ENCODE measurements around the gene NTM.

Gene NTM

GRCh38 chr11:131756479-131757110 lies 386.2 kb downstream of the NTM start:
- no peak for DNase-seq

- DNase-seq = no peak
Observed at GRCh38 chr11:131758726-131759125, 388.3 kb downstream of the NTM start.

- no peak for DNase-seq
Observed at GRCh38 chr11:131759140-131759539, 388.7 kb downstream of the NTM start.

GRCh38 chr11:131760091-131761061 lies 390.0 kb downstream of the NTM start:
- DNase-seq = no peak

- no peak for DNase-seq
Observed at GRCh38 chr11:131762346-131763110, 392.1 kb downstream of the NTM start.

- no peak for DNase-seq
Observed at GRCh38 chr11:131763193-131763890, 392.9 kb downstream of the NTM start.

- no peak for DNase-seq
Observed at GRCh38 chr11:131764126-131764525, 393.7 kb downstream of the NTM start.

GRCh38 chr11:131764649-131765048 lies 394.2 kb downstream of the NTM start:
- DNase-seq = no peak

GRCh38 chr11:131766637-131767036 lies 396.2 kb downstream of the NTM start:
- no peak for DNase-seq

- no peak for DNase-seq
Observed at GRCh38 chr11:131767421-131767820, 397.0 kb downstream of the NTM start.

GRCh38 chr11:131770801-131771200 lies 400.4 kb downstream of the NTM start:
- DNase-seq = no peak

- no peak for DNase-seq
Observed at GRCh38 chr11:131771471-131771870, 401.1 kb downstream of the NTM start.

GRCh38 chr11:131773626-131774025 lies 403.2 kb downstream of the NTM start:
- no peak for DNase-seq

GRCh38 chr11:131776211-131776610 lies 405.8 kb downstream of the NTM start:
- no peak for DNase-seq

GRCh38 chr11:131785801-131786200 lies 415.4 kb downstream of the NTM start:
- DNase-seq = no peak

- DNase-seq = no peak
Observed at GRCh38 chr11:131787119-131787518, 416.7 kb downstream of the NTM start.

- no peak for DNase-seq
Observed at GRCh38 chr11:131790586-131790985, 420.2 kb downstream of the NTM start.

GRCh38 chr11:131792243-131792642 lies 421.8 kb downstream of the NTM start:
- DNase-seq = no peak

- no peak for DNase-seq
Observed at GRCh38 chr11:131796089-131796488, 425.7 kb downstream of the NTM start.

- DNase-seq = no peak
Observed at GRCh38 chr11:131796541-131796940, 426.1 kb downstream of the NTM start.

GRCh38 chr11:131800452-131800851 lies 430.0 kb downstream of the NTM start:
- no peak for DNase-seq

- no peak for DNase-seq
Observed at GRCh38 chr11:131802440-131803115, 432.2 kb downstream of the NTM start.

Measured in NCI-H187 (cell line).